Liver (tissue), 9 donors: Measurements from ENCODE around the gene GCN1. TPM values are rescaled to one million over a fixed set of nuclear protein-coding genes. Genes with fewer than 3 reads are reported as not detected.

Experiments used
- DNase-seq: peaks from one replicate; pipeline ENCODE4 v3.0.0-alpha.2; 2017; ENCODE audit warnings: low spot score
- H3K27ac ChIP-seq, 2 donors: one replicate each; pipeline ENCODE4 v1.7.0; 2013; ENCODE audit warnings: inconsistent platforms in 2 of 2, low read length in 2 of 2, control low read depth in 1 of 2, low read depth in 1 of 2, mild to moderate bottlenecking in 1 of 2
- H3K27me3 ChIP-seq, 4 donors: one replicate each; pipeline versions ENCODE4 v1.6.1 to v1.7.0; 2013; ENCODE audit warnings: low read length in 3 of 4, inconsistent platforms in 1 of 4, mild to moderate bottlenecking in 1 of 4, moderate library complexity in 1 of 4; ENCODE audit not compliant: control insufficient read depth in 4 of 4, insufficient read depth in 4 of 4
- H3K36me3 ChIP-seq, 4 donors: one replicate each; pipeline versions ENCODE4 v1.6.1 to v1.7.0; 2013; ENCODE audit warnings: low read length in 3 of 4, mild to moderate bottlenecking in 3 of 4, low read depth in 1 of 4, moderate library complexity in 1 of 4; ENCODE audit not compliant: control insufficient read depth in 4 of 4, insufficient read depth in 3 of 4
- H3K4me1 ChIP-seq, 4 donors: one replicate each; pipeline versions ENCODE4 v1.6.1 to v1.7.0; 2013; ENCODE audit warnings: low read length in 3 of 4, mild to moderate bottlenecking in 3 of 4, moderate library complexity in 1 of 4; ENCODE audit not compliant: control insufficient read depth in 4 of 4, insufficient read depth in 4 of 4
- H3K4me3 ChIP-seq, 3 donors: one replicate each; pipeline versions ENCODE4 v1.6.1 to v1.7.0; 2013; ENCODE audit warnings: low read length in 3 of 3, control low read depth in 1 of 3, low read depth in 1 of 3, mild to moderate bottlenecking in 1 of 3
- H3K9ac ChIP-seq, 2 donors: one replicate each; pipeline ENCODE4 v1.7.0; 2013; ENCODE audit warnings: low read length in 2 of 2, mild to moderate bottlenecking in 2 of 2, moderate library complexity in 2 of 2, control low read depth in 1 of 2, low read depth in 1 of 2
- H3K9me3 ChIP-seq, 4 donors: one replicate each; pipeline versions ENCODE4 v1.6.1 to v1.7.0; 2013; ENCODE audit warnings: low read length in 3 of 4; ENCODE audit not compliant: control insufficient read depth in 4 of 4
- CTCF ChIP-seq: fragments of 150-350 bp; IDR thresholded peaks from 2 replicates; pipeline ENCODE4 v1.5.1; 2017; ENCODE audit warnings: improper control_type of control experiment, low read depth, low read length; ENCODE audit not compliant: missing input control
- EGR1 ChIP-seq, 2 donors: IDR thresholded peaks; 2 replicates each; pipeline ENCODE4 v1.6.1; 2016 to 2018; ENCODE audit warnings: antibody characterized with exemption in 2 of 2, low read depth in 2 of 2
- FOXA1 ChIP-seq: IDR thresholded peaks from 2 replicates; pipeline ENCODE4 v1.6.1; 2016; ENCODE audit warnings: antibody characterized with exemption
- GABPA ChIP-seq, 2 donors: IDR thresholded peaks in 1 of 2; conservative IDR thresholded peaks in 1 of 2; 2 replicates each; pipeline ENCODE4 v1.6.1; 2016; ENCODE audit warnings: antibody characterized with exemption in 2 of 2, mild to moderate bottlenecking in 1 of 2, moderate library complexity in 1 of 2
- HNF4A ChIP-seq, 2 donors: conservative IDR thresholded peaks; 2 replicates each; pipeline ENCODE4 v1.6.1; 2016; ENCODE audit warnings: antibody characterized with exemption in 2 of 2, mild to moderate bottlenecking in 2 of 2
- HNF4G ChIP-seq: IDR thresholded peaks from 2 replicates; pipeline ENCODE4 v1.6.1; 2016; ENCODE audit warnings: antibody characterized with exemption
- JUND ChIP-seq, 2 donors: IDR thresholded peaks; 2 replicates each; pipeline ENCODE4 v1.6.1; 2016; ENCODE audit warnings: antibody characterized with exemption in 2 of 2
- NR2F2 ChIP-seq: IDR thresholded peaks from 2 replicates; pipeline ENCODE4 v1.6.1; 2016; ENCODE audit warnings: antibody characterized with exemption
- RAD21 ChIP-seq, 2 donors: IDR thresholded peaks; 2 replicates each; pipeline ENCODE4 v1.6.1; 2016; ENCODE audit warnings: antibody characterized with exemption in 2 of 2, mild to moderate bottlenecking in 2 of 2
- REST ChIP-seq: IDR thresholded peaks from 2 replicates; pipeline ENCODE4 v1.6.1; 2016; ENCODE audit warnings: antibody characterized with exemption, mild to moderate bottlenecking
- RXRA ChIP-seq, 2 donors: IDR thresholded peaks; 2 replicates each; pipeline ENCODE4 v1.6.1; 2017 to 2018; ENCODE audit warnings: antibody characterized with exemption in 2 of 2, mild to moderate bottlenecking in 1 of 2
- SP1 ChIP-seq: IDR thresholded peaks from 2 replicates; pipeline ENCODE4 v1.6.1; 2018; ENCODE audit warnings: antibody characterized with exemption, mild to moderate bottlenecking
- TAF1 ChIP-seq: conservative IDR thresholded peaks from 2 replicates; pipeline ENCODE4 v1.6.1; 2016; ENCODE audit warnings: antibody characterized with exemption, mild to moderate bottlenecking
- YY1 ChIP-seq: IDR thresholded peaks from 2 replicates; pipeline ENCODE4 v1.6.1; 2016; ENCODE audit warnings: antibody characterized with exemption, mild to moderate bottlenecking
- ZBTB33 ChIP-seq: IDR thresholded peaks from 2 replicates; pipeline ENCODE4 v1.6.1; 2016; ENCODE audit warnings: antibody characterized with exemption
- WGBS: extraction: QIAGEN DNeasy Blood & Tissue Kit; methylation state at CpG from one replicate; pipeline ENCODE4 v1.1.7; 2013; 5-methylcytosine and 5-hydroxymethylcytosine counted together
- polyA plus RNA-seq, 2 donors: library from polyadenylated mRNA; stranded (reverse) in 1 of 2; unstranded in 1 of 2; fragments of 200-250 nt in 1 of 2; fragments of >200 nt in 1 of 2; fragmentation: Nextera tagmentation in 1 of 2; extraction: Ambion mirVana in 1 of 2; gene quantifications; one replicate each; pipeline versions ENCODE4 v1.2.1 to v1.2.3, GENCODE V29; 2013 to 2015
- total RNA-seq, 2 donors: library from RNA; depleted of rRNA; stranded (reverse); fragments of >200 nt; gene quantifications; one replicate each; pipeline ENCODE4 v1.2.3, GENCODE V29; 2014
- TF ChIP-seq, protein P1 (sequence below): IDR thresholded peaks from 2 replicates; pipeline ENCODE4 v1.6.1; 2016; ENCODE audit warnings: antibody characterized with exemption
- donor health status: healthy.
- donor health status: healthy.
- donor health status: healthy.
- donor health status: healthy.
- donor health status: healthy.

The GCN1 gene
- total and polyA plus RNA-seq, 4 donors: 7.3 to 78.6 (median 25.8) TPM

GRCh38 chr12:120157678-120158077 lies 36.8 kb downstream of the GCN1 start:
- H3K27me3 ChIP-seq: no peaks in the 10 kb centered on the region
- no peaks in the 10 kb centered on the region for H3K9me3 ChIP-seq
- peaks cover 30 to 95% (median 78%) of the 10 kb centered on the region in 4 donors for H3K36me3 ChIP-seq
- H3K4me3 ChIP-seq: no peak overlapping the region
- H3K9ac ChIP-seq: no peak overlapping the region
- TF ChIP-seq TAF1: no peak
- no peak for DNase-seq
- no peak overlapping the region for H3K27ac ChIP-seq
- H3K4me1 ChIP-seq: peaks cover 0 to 4% (median 3%) of the 10 kb centered on the region in 4 donors
- 95% methylated on average over 11 of the region's 11 CpGs for WGBS

- H3K27ac ChIP-seq: no peak overlapping the region
- peaks cover 29 to 90% (median 72%) of the 10 kb centered on the region in 4 donors for H3K36me3 ChIP-seq
- DNase-seq: no peak
- 96% methylated on average over 22 of the region's 22 CpGs for WGBS
- H3K9me3 ChIP-seq: no peaks in the 10 kb centered on the region
- H3K4me1 ChIP-seq: no peaks in the 10 kb centered on the region
- H3K27me3 ChIP-seq: no peaks in the 10 kb centered on the region
- H3K4me3 ChIP-seq: no peak overlapping the region
- TF ChIP-seq RAD21 (IDR thresholded peaks at IDR 0.05) (no peak), GABPA (IDR thresholded peaks at IDR 0.05 in 1 of 2, conservative IDR thresholded peaks at IDR 0.05 in 1 of 2) (no peak), EGR1 (IDR thresholded peaks at IDR 0.05; ENCODE audit: low read depth in 2 of 2) (no peak), JUND (IDR thresholded peaks at IDR 0.05) (no peak), CTCF (no peak), HNF4G (no peak), NR2F2 (no peak), FOXA1 (no peak)
- no peak overlapping the region for H3K9ac ChIP-seq
Measured at GRCh38 chr12:120156315-120157259, 37.9 kb downstream of the GCN1 start.

GRCh38 chr12:120155072-120155471 lies 39.4 kb downstream of the GCN1 start:
- no peak overlapping the region for H3K4me3 ChIP-seq
- H3K9me3 ChIP-seq: no peaks in the 10 kb centered on the region
- WGBS: 96% methylated on average over 15 of the region's 15 CpGs
- no peak overlapping the region for H3K27ac ChIP-seq
- no peak overlapping the region for H3K9ac ChIP-seq
- H3K36me3 ChIP-seq: peaks cover 30 to 88% (median 64%) of the 10 kb centered on the region in 4 donors
- H3K27me3 ChIP-seq: no peaks in the 10 kb centered on the region
- H3K4me1 ChIP-seq: no peaks in the 10 kb centered on the region
- no peak for DNase-seq
- TF ChIP-seq ZBTB33 (no peak), NR2F2 (no peak), HNF4G (no peak), RAD21 (IDR thresholded peaks at IDR 0.05) (no peak), REST (no peak), EGR1 (IDR thresholded peaks at IDR 0.05; ENCODE audit: low read depth in 2 of 2) (no peak), SP1 (no peak), RXRA (IDR thresholded peaks at IDR 0.05) (no peak), CTCF (no peak), YY1 (no peak), HNF4A (conservative IDR thresholded peaks at IDR 0.05) (no peak), GABPA (IDR thresholded peaks at IDR 0.05 in 1 of 2, conservative IDR thresholded peaks at IDR 0.05 in 1 of 2) (no peak), JUND (IDR thresholded peaks at IDR 0.05) (no peak)
- TF ChIP-seq, protein P1, sequence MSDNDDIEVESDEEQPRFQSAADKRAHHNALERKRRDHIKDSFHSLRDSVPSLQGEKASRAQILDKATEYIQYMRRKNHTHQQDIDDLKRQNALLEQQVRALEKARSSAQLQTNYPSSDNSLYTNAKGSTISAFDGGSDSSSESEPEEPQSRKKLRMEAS: no peak
